HG03571 (cell line): ENCODE measurements around the gene TGFA.

Experiments
- ATAC-seq: cut with Tn5 transposase; IDR thresholded peaks from one replicate; pipeline ENCODE4 v1.9.1; 2021; ENCODE audit not compliant: unreplicated experiment

Gene TGFA

DNA sequence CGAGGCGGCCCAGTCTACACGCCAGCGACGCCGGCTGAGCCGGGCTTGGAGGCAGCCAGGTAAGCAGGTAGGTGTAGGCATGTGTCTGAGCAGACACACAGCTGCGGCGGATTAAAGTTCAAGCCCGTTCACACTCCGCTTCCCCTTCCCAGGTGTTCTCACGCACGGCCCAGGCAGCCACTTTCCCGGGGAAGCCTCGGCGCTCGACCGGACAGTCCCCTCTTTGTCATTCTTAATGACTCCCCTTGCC, 367 bp downstream of the TGFA start:
- ATAC-seq, result no peak

DNA sequence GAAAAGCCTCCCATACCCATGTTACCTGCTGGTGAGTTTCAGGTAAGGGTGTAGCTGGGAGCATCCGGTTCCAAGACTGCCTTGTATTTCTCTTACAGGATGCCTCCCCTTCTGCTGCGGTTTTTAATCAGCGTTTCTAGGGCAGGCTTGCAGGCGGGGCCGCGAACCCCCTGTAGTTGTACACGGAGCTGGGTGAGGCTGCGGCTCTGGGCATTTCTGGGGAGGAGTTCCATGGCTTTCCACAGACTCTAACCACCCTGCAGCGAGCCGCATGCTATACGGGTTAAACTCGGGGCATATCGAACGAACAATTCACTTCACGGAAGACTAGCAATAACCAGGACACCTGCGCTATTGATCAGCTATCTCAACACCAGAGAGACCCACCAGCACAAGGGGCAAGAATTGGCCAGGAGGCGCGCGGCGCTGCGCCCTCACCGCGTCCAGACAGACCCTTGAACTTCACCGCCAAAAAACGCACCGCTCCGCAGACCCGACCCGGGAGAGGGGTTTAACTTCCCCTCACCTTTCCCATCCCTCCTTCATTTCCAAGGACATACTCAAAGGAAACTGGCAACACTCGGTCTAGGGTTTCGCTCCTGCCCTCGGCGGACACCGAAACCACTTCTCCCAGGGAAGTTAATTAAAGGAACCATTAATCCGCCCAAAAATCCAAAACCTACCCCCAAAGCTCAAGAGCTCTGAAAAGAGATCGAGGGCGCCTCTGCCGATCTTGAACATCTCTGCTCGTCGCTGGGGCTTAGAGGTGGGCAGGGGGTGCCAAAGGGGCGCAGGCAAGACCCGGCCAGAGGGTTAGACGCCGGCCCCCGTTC, 909 bp downstream of the TGFA start:
- ATAC-seq, result no peak

DNA sequence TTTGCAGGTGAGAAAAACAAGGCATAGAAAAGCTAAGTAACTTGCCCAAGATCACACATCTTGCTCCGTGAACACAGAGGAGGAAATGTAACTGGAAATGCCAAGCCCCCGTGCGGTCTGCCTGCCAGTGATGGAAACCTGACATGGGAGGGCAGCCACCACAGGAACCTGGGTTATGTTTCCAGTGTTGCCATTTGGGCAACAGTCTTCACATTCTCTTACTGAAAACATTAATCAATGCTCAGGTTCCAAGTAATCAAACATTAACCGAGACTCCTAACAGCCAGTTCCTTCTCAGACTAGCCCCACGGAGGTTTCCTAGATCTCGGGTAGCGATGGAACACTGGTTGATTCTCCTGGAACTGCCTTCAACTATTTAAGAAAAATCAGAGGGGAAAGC, 2.5 kb downstream of the TGFA start:
- ATAC-seq, result no peak

DNA sequence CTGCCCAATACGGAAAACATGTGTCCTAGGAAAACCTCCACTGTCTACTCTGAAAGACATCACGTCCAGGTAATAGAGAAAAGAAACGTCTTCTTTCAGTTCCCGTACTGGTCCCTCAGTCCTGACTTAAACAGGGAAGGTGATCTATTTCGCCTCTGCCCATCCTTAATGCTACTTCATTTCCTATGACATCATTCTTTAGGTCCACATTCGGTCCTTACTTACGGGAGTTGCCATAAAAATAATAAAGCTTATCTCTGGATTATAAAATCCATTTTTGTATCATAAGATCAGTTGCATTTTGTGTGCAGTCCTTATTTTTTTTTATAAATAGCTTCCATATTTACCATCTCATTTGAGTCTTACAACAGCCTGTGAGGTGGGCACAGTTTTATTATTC, 3.7 kb downstream of the TGFA start:
- no peak for ATAC-seq

DNA sequence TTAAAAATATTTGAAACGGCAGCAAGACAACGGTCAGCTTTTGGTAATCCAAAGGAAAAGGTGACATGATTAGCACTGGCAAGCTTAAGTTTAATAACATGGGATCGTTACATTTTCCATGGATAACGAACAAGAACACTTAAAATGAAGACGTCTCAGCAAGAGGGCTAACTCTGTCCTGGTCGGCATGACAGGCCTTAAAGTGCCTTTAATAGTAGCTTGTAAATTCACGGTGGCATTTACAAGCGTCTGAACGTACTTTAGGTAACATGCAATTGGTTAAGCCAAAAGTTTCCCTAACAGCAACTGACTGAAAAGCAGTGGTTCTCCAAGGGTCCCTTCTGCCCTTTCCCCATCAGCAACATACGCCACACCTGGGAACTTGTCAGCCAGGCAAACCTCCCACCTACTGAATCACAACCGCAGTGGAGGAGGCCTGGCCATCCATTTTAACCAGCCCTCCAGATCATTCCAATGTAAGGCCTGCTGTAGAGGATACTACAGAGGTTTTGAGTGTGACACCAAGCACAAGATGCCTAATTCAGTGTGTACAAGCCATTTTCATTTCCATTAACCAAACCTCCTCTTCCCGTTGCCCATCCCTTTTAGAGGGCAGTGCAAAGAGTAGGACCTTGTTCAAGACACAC, 4.4 kb downstream of the TGFA start:
- no peak for ATAC-seq

DNA sequence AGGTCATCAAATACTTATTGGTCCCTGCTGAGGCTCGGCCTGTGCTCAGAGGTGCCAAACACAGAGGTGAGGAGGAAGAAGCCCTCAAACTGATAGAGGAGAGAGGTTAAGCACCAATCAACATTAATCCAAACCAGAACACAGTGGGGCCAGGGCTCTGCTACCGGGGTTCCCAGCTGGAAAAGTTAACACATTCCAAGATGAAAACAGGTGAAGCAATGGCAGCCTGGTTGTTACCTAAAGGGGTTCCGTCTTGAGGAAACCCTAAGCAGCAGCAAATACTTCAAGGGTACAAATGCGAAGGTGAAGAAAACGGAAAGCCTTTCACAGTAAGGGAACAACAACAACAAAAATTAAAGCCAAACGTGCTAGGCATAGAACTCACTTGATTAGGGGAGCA, 5.4 kb downstream of the TGFA start:
- no peak for ATAC-seq

DNA sequence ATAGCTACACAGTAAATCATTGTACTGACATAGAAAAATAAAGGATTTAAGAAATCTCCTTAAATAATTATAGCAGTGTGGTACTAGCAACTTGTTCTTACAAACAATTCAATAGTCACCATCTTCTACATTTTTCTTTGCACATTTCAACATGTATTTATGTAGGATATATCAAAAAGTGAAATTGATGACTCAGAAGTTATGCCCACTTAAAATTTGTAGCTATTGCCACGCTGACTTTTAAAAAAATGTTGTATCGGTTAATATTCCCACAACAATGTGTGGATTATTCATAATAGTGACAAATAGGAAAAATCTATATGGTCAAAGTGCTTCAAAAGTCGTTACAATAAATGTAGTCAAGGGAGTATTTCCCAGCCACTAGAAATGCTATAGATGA, 6.7 kb downstream of the TGFA start:
- no peak for ATAC-seq

DNA sequence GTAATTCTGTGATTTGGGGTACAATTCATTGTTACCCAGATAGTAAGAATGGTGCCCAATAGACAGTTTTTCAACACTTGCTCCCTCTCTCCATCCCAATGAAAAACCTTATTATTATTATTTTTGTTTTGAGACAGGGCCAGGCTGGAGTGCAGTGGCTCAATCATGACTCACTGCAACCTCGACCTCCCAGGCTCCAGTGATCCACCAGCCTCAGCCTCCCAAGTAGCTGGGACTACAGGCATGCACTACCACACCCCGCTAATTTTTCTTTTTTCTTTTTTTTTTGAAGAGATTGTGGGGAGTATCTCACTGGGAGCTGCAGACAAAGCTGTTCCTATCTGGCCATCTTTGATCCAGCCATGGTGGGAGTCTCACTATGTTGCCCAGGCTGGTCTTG, 7.2 kb downstream of the TGFA start:
- no peak for ATAC-seq

DNA sequence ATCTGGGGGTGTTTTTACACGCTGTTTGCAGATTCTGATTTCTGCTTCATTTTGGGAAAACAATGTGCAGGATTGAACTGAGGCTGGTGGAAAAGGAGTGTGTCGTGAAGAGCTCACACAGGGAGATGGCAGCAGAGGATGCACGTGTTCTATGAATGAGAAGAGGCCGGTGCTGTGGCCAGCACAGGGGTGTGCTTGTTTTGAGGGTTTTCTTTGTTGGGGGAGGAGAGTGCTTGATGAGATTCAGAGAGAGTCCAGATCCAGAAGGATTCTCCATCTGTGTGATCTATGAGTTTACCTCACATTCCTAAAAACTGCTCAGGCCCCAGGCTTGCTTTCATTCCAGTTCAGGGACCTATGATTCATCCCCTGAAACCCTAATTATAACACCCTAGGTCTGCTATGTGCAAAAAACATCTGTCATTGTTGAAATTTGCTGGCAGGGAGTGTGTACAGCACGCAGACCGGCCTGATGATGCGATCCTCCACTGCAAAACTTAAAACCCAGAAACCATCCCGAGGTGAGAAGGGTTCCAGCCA, 12.1 kb downstream of the TGFA start:
- ATAC-seq, result no peak

DNA sequence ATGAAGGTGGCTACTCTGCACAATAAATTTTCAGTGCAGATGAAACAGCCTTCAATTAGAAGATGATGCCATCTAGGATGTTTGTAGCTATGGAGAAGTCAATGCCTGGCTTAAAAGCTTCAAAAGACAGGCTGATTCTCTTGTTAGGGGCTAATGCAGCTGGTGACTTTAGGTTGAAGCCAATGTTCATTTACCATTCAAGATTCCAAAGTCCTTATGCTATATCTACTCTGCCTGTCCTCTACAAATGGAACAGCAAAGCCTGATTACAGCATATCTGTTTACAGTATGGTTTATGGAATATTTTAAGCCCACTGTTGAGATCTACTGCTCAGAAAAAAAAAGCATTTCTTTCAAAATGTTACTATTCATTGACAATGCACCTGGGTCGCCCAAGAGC, 15.8 kb downstream of the TGFA start:
- ATAC-seq, result no peak

DNA sequence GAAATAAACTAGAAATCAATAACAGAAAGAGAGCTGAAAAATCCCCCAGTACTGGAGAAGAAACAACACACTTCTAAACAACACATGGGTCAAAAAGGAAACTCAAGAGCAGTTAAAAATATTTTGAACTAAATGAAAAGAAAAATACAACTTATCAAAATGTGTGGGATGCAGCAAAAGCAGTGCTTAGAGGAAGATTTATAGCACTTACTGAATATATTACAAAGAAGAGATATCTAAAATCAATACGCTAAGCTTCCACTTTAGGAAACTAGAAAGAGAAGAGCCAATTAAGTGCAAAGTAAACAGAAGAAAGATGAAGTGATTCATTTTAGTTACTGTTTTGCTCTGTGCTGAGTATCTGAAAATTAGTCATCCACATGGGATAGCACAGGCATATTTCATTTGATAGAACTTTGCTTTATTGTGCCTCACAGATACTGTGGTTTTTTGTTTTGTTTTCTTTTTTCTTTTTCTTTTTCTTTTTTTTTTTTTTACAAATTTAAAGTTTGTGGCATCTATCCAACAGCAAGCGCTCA, 17.0 kb downstream of the TGFA start:
- ATAC-seq, result no peak

DNA sequence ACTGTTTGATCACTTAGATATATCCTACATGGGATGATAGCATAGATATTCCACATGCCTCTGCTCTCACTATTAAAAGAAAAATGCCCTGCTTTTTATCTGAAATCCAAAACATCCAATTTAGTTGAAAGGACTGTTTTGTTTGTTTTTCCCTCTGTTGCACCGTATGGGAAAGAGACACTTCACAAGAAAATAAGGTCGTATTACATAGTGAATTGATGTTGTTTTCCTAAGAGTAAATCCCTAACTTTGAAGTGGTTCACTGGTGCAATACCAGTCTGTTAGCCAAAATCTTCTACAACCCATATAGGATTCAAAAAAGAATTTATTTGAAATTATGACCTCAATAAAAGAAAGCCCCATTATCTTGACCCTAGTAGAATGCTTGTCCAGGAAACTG, 18.1 kb downstream of the TGFA start:
- no peak for ATAC-seq

DNA sequence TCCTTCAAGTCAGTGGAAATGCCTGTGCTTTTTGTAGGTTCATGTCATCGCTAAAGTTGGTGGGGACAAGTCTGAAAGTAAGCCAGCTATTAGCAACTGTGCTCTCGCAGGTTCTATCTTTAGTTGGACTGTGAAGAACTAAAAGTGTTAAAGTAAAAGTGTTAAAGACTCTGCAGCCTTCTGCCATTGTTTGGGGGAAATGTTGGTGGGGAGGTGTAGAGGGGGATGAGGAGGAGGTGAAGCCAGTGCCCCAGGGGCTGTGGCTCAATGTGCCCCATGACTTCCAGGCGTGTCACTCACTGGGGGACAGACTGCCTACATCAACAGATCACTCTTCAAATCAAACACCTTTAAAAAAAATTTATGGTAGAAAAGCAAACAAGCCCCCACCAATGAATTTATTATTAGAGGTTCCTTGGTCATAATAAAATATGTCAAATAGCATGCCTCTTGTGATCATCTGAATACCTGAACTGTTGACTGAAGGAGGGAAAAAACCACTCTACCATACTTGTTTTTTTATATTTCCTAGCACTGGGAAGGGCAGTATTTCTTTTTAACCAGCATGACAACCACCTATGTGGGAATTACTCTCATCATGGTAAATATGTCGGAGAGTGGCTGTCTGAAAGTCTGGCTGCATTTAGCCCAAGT, 19.3 kb downstream of the TGFA start:
- no peak for ATAC-seq

DNA sequence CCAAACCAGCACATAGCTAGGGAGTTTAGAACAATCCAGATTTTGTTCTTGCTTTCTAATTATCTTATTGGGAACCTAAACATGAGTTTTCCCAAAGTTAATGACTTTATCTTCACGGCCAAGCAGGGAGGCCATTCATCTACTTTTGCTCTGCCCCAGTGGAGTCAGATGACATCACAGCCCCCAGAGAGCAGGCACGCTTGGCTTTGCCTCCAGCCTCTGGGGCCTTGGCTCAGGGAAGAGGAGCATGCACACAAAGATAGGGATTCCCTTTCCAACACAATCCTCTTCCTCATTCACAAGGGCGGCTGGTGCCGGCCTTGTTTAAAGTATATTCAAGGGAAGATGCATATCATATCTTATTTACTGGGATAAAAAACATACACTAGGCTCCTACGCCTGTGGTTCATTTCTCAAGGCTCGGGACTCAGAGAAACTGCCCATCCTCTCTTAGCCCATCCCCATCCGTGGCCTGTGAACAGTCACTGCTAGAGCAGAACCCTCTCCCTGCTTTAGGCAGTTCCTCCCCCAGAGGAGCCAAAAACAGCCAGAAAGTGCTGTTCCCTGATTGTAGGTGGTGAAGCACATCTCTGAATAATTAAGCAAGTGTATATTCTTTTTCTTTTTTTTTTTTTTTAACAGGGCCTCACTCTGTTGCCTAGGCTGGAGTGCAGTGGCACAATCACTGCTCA, 21.2 kb downstream of the TGFA start:
- ATAC-seq, result no peak

DNA sequence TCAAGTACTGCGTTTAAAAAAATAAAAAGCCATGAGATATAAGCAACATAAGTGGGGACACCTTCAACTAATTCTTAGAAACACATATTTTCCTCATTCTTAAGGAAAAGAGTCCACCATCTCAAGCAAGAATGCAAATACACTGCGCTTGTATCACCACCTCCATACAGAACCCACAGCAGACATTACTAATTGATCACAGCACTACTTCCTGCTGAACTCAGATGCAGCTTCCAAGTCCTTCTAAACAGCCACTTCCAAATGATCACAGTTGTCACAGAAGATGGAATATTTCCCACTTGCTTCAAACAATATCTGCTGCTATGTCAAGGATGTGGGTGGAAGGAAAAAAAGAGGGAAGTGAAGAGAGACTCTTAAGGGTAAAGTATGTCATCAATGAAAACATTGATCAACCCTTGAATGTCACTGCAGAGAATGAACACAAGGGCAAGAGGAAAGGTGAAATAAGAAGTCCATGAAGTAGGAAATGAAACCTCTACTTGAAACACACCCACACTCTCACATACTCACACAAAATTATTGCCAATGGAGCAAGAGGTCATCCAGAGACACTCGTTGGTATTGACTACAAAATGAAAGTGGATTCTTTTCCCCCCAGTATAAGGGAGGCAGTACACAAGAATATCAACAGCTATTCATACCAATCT, 22.1 kb downstream of the TGFA start:
- ATAC-seq, result no peak

DNA sequence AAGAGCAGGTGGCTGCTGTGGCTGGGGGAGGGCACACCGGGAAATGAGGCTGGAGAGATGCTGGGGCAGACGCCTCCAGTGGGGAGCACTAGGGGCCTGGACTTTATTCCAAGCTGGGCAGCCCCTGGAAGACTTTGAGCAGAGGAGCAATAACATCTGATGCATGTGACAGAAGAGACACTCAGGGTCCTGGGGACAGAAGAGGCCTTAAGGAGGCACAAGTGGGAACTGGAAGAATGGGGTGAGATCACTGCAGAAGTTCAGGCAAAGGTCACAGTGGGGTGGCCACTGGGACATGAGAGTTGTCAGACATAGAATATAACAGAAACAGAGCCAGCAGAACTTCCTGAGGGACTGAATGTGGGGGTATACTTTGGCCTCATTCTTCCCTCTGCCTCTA, 24.0 kb downstream of the TGFA start:
- no peak for ATAC-seq

DNA sequence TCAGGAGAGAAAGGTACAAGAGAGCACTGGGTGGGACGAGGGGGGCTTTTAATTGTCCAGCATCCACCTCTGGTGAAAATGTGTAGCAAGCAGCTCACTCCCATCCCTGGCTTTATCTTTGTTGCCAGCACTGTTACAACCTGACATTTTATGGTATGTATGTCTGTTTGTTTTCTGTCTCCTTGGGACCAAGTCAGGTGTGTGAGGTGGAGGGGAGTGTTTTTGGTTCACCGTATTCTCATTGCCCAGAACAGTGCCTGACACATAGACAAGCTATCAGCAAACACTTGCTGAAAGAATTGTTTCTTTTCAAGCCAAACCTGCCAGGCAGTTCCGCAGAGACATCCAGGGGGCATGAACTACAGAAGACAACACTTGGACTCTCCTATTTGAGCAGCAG, 24.7 kb downstream of the TGFA start:
- no peak for ATAC-seq

DNA sequence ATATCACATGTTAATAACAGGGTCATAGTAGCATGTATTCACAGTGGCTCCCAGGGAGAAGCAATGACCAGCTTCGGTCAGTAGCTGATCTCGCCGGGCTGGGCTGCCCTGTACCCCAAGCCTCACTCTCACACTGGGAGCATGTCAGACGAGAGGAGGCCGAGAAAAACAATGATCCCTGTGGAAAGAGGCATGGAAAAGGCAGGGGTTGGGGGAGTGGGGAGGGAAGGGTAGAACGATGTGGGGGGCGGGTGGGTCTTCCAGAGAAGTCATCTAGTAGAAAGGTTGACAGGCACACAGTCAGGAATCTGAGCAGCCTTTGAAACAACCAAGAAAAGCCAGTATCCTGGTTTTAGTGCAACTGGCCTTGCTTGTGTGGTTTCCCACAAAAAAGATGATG, 25.4 kb downstream of the TGFA start:
- no peak for ATAC-seq

DNA sequence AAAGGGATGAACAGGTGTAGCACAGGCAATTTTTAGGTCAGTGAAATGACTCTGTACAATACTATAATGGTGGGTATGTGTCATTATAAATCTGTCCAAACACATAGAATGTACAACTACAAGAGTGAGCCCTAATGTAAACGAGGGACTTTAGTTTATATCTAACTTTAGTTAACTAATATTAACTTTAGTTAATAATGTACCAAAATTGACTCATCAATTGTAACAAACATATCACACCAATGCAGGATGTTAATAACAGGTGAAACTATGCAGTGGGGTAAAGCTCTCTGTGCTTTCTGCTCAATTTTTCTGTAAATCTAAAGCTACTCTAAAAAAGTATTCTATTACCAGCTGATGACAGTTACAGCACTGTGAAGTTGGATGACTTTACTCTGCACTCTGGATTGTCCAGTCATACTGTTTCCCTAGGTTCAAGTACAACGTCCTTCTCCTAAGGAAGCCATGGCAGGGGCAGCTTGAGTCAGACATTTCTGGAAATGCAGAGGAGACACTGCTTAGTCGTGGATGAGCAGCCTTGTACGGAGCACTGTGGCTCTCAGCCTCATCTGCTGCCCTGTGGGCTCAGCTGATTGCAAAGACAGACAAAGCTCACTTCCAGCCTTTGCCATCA, 26.1 kb downstream of the TGFA start:
- ATAC-seq, result no peak

DNA sequence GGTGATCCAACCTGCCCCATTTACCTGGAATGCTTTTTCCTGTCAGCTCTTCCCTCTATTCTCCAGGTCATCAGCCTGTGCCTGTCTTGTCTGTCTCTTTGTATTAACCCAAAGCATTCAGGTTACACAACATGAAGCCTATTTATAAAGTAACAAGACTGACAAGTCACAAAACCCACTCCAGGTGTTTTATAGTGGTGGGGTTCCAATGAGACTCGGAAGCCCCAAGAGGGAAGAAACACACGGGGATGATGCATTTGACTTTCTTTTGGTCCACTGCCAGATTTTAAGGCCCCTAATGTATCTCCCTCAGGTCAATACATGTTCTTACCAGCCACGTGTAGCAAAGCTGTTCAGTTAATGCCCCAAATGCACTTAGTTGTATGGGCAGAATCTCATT, 27.5 kb downstream of the TGFA start:
- no peak for ATAC-seq
